Nephron (organoid): Measurements from ENCODE around the gene CHPF2.

ENCODE experiments used
- H3K27ac Mint-ChIP-seq, 3 experiments: 2 replicates each; pipeline ENCODE4 v1.8.0; 2020; ENCODE audit warnings: mixed read lengths in 3 of 3, mild to moderate bottlenecking in 2 of 3, moderate library complexity in 1 of 3
- H3K27me3 Mint-ChIP-seq: 2 replicates; pipeline ENCODE4 v1.8.0; 2021; ENCODE audit warnings: low read depth, mild to moderate bottlenecking, moderate library complexity, mixed read lengths
- H3K36me3 Mint-ChIP-seq: 2 replicates; pipeline ENCODE4 v1.8.0; 2020; ENCODE audit warnings: low read depth, mixed read lengths
- H3K4me1 Mint-ChIP-seq: 2 replicates; pipeline ENCODE4 v1.8.0; 2020; ENCODE audit warnings: mixed read lengths
- H3K4me3 Mint-ChIP-seq, 3 experiments: 2 replicates each; pipeline ENCODE4 v1.8.0; 2020; ENCODE audit warnings: mild to moderate bottlenecking in 3 of 3, mixed read lengths in 3 of 3, moderate library complexity in 2 of 3
- H3K9me3 Mint-ChIP-seq: 2 replicates; pipeline ENCODE4 v1.8.0; 2020; ENCODE audit warnings: mixed read lengths
- TF ChIP-seq, protein P1 (sequence below), 3 experiments: fragments of 200-600 bp; sonication (generic); IDR thresholded peaks; one replicate each; pipeline ENCODE4 v1.5.0; 2021; ENCODE audit warnings: antibody characterized with exemption in 3 of 3; ENCODE audit not compliant: unreplicated experiment in 3 of 3

Gene CHPF2

DNA sequence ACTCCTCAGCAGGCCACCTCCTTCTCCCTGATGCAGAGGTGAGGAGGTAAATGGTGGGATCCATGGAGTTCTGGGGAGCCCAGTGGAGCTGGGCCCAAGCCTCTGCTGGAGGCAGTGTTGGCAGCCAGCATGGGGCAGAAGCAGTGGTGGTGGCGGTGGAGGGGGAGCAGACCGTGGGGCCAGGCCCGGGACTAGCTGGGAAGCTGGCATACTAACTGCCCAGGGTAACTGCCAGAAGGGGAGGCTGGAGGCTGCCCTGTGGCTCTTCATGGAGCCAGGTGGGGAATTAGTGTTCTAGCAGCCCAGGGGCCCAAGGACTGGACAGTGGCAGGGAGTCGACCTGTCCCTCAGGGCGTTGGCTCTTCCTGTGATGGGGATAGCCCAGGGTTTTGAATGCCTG, 32.3 kb downstream of the CHPF2 start:
- H3K27ac Mint-ChIP-seq: no peak overlapping the region
- TF ChIP-seq, protein P1, sequence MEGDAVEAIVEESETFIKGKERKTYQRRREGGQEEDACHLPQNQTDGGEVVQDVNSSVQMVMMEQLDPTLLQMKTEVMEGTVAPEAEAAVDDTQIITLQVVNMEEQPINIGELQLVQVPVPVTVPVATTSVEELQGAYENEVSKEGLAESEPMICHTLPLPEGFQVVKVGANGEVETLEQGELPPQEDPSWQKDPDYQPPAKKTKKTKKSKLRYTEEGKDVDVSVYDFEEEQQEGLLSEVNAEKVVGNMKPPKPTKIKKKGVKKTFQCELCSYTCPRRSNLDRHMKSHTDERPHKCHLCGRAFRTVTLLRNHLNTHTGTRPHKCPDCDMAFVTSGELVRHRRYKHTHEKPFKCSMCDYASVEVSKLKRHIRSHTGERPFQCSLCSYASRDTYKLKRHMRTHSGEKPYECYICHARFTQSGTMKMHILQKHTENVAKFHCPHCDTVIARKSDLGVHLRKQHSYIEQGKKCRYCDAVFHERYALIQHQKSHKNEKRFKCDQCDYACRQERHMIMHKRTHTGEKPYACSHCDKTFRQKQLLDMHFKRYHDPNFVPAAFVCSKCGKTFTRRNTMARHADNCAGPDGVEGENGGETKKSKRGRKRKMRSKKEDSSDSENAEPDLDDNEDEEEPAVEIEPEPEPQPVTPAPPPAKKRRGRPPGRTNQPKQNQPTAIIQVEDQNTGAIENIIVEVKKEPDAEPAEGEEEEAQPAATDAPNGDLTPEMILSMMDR (IDR thresholded peaks at IDR 0.05; ENCODE audit: unreplicated experiment in 3 of 3): no peak
- H3K9me3 Mint-ChIP-seq: no peaks in the 10 kb centered on the region
- H3K36me3 Mint-ChIP-seq: no peaks in the 10 kb centered on the region
- peaks cover 17% of the 10 kb centered on the region for H3K4me1 Mint-ChIP-seq
- H3K27me3 Mint-ChIP-seq: peaks cover 21% of the 10 kb centered on the region
- H3K4me3 Mint-ChIP-seq: no peak overlapping the region

DNA sequence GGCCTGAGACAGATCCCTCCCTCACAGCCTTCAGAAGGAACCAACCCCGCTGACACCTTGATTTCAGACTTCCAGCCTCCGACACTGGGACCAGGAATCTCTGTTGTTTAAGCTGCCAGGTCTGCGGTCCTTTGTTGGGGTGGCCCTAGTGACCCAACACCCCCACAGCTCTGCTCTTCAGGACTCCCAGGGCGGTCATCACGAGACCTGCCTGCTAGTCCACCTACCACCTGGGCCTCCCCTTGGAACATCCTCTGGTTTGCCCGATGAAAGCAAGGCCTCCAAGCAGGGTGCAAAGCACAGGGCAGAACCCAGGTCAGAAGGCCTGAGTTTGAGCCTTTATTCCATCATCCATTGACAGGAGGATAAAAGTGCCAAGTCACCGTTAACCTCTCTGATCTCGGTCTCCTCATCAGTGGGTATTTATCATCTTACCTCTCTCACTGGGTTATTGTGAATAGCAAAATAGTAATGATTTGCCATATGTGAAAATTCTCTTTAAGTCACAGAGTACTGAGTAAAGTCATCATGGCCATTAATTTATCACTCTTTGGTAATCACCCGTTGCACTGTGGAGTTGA, 33.2 kb downstream of the CHPF2 start:
- TF ChIP-seq, protein P1 (IDR thresholded peaks at IDR 0.05; ENCODE audit: unreplicated experiment in 3 of 3): no peak
- peaks cover 20% of the 10 kb centered on the region for H3K27me3 Mint-ChIP-seq
- H3K9me3 Mint-ChIP-seq: no peaks in the 10 kb centered on the region
- no peak overlapping the region for H3K27ac Mint-ChIP-seq
- H3K4me3 Mint-ChIP-seq: no peak overlapping the region
- peaks cover 24% of the 10 kb centered on the region for H3K4me1 Mint-ChIP-seq
- no peaks in the 10 kb centered on the region for H3K36me3 Mint-ChIP-seq

DNA sequence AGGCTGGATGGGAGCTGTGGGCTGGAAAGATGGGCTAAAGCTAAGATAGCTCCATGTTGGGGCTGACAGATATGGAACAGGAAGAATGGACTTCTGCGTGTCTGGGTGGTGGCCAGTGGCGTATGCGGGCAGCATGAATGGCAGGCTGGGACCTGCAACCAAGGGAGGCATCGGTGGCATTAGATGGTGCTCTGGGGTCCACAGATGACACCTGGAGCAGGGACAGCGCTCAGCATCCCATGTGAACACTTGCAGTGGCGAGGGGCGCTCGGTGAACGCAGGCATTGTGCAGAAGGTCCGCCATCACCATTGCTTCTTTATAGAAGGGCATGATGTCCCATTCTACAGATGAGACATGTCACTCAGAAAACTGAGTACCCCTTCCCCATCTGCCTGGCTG, 37.2 kb downstream of the CHPF2 start:
- Mint-ChIP-seq H3K4me1 (peaks cover 21% of the 10 kb centered on the region), H3K27me3 (peaks cover 11% of the 10 kb centered on the region), H3K4me3 (no peak overlapping the region), H3K36me3 (no peaks in the 10 kb centered on the region), H3K27ac (no peak overlapping the region), H3K9me3 (no peaks in the 10 kb centered on the region)
- TF ChIP-seq, protein P1 (IDR thresholded peaks at IDR 0.05; ENCODE audit: unreplicated experiment in 3 of 3): no peak

DNA sequence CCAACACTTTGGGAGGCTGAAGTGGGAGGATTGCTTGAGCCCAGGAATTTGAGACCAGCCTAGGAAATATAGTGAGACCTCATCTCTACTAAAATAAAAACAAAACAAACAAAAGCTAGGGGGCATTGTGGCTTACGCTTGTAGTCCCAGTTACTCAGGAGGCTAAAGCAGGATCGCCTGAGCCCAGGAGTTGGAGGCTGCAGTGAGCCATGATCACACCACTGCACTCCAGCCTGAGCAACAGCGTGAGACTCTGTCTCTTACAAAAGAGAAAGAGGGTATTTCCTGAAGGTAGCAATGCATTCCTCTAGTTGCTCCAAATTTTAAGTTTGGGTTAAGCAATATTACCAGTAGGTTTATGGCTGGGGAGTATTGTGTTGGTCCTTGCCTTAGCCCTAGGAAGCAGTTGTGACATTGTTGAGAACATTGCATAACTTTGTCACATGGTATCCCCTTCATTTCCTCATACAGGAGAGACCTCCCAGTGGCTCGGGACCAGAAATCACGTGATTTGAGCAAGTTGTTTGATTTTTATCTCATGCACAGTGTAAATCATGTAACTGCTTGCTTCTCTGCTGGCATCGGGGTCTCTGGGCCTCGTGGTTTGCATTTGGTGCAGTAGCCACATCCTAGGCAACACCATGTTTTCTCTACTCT, 39.5 kb downstream of the CHPF2 start:
- H3K4me3 Mint-ChIP-seq: no peak overlapping the region
- TF ChIP-seq, protein P1 (IDR thresholded peaks at IDR 0.05; ENCODE audit: unreplicated experiment in 3 of 3): no peak
- no peaks in the 10 kb centered on the region for H3K9me3 Mint-ChIP-seq
- no peak overlapping the region for H3K27ac Mint-ChIP-seq
- no peaks in the 10 kb centered on the region for H3K36me3 Mint-ChIP-seq
- H3K27me3 Mint-ChIP-seq: peaks cover 21% of the 10 kb centered on the region
- H3K4me1 Mint-ChIP-seq: peaks cover 23% of the 10 kb centered on the region

DNA sequence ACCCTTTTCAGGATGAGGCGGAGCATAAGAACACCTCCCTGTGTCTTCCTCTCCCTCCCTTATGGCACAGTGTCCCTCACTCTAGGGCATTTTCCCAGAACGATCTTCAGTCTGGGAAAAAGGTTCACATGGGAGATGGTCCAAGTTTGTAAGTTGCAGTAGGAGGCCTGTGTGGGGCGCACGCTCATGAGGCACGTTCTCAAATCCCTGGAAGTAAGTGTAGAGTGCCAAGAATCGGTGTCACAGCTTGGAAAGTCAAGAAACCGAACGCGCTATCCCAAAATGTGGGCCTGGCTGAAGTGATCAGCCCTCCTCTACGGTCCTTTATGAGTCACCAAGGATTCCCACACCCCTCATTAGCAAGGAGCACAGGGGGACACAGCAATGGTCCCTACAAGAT, 40.1 kb downstream of the CHPF2 start:
- no peaks in the 10 kb centered on the region for H3K9me3 Mint-ChIP-seq
- TF ChIP-seq, protein P1 (IDR thresholded peaks at IDR 0.05; ENCODE audit: unreplicated experiment in 3 of 3): no peak
- no peak overlapping the region for H3K27ac Mint-ChIP-seq
- H3K4me1 Mint-ChIP-seq: peaks cover 27% of the 10 kb centered on the region
- H3K36me3 Mint-ChIP-seq: no peaks in the 10 kb centered on the region
- H3K27me3 Mint-ChIP-seq: peaks cover 21% of the 10 kb centered on the region
- H3K4me3 Mint-ChIP-seq: no peak overlapping the region

DNA sequence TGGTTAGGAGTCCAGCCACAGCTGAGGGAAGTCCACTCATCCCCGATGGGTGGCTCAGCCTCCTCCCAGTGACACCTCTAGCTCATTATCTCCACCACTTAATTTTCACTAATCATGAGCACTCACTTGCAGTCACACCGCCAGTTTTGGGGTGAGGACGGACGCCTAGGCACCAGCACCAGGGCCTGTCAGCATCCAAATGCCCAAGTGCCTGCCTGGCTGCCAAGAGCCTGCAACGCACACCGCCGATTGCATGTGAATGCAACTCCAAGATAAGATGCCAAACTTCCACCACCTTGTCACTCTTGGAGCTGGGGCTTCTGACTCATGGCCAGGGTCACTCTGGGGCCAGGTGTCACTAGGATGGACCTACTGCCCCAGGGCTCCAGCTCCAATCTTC, 40.6 kb downstream of the CHPF2 start:
- Mint-ChIP-seq H3K36me3 (no peaks in the 10 kb centered on the region), H3K9me3 (no peaks in the 10 kb centered on the region), H3K4me1 (peaks cover 29% of the 10 kb centered on the region), H3K27ac (no peak overlapping the region), H3K27me3 (peaks cover 21% of the 10 kb centered on the region), H3K4me3 (no peak overlapping the region)
- TF ChIP-seq, protein P1 (IDR thresholded peaks at IDR 0.05; ENCODE audit: unreplicated experiment in 3 of 3): no peak
